H7 (cell line): ENCODE results near the gene SCUBE1. TPM values are rescaled to one million over a fixed set of nuclear protein-coding genes. Genes with fewer than 3 reads are reported as not detected.

Experiments
- DNase-seq: peaks from one replicate; pipeline ENCODE4 v3.0.0; 2012
- H3K27me3 ChIP-seq: 2 replicates; pipeline ENCODE4 v1.6.0; 2011; ENCODE audit warnings: mild to moderate bottlenecking, low read length; ENCODE audit not compliant: control insufficient read depth, insufficient read depth
- H3K36me3 ChIP-seq: replicated peaks from 2 replicates; pipeline ENCODE4 v1.5.1; 2011; ENCODE audit warnings: low read length; ENCODE audit not compliant: control insufficient read depth, insufficient read depth
- H3K4me3 ChIP-seq: 2 replicates; pipeline ENCODE4 v1.5.1; 2011; ENCODE audit warnings: low read depth, mild to moderate bottlenecking, control low read depth, low read length, moderate library complexity; ENCODE audit not compliant: insufficient read depth
- total RNA-seq: library from RNA; depleted of rRNA; stranded (reverse); fragments of >200 nt; shearing (Covaris generic); gene quantifications from 2 replicates; pipeline ENCODE4 v1.2.3, GENCODE V29; 2014

Gene SCUBE1
- total RNA-seq, 1 experiment from 2014 or later: 0.45 TPM

GRCh38 chr22:43263645-43264514 lies 79.3 kb downstream of the SCUBE1 start:
- Histone ChIP-seq H3K4me3 (no peak overlapping the region), H3K36me3 (no peaks in the 10 kb centered on the region)

GRCh38 chr22:43262990-43263644 lies 80.1 kb downstream of the SCUBE1 start:
- DNase-seq: no peak
- H3K27me3 ChIP-seq: no peaks in the 10 kb centered on the region
- no peaks in the 10 kb centered on the region for H3K36me3 ChIP-seq
- H3K4me3 ChIP-seq: no peak overlapping the region

More at GRCh38 chr22:43263645-43264514, 79.3 kb downstream of the SCUBE1 start:
- DNase-seq: no peak
- no peaks in the 10 kb centered on the region for H3K27me3 ChIP-seq

- no peaks in the 10 kb centered on the region for H3K27me3 ChIP-seq
- no peaks in the 10 kb centered on the region for H3K36me3 ChIP-seq
- DNase-seq: no peak
- H3K4me3 ChIP-seq: no peak overlapping the region
Measured at GRCh38 chr22:43260331-43261231, 82.6 kb downstream of the SCUBE1 start.

GRCh38 chr22:43257961-43258360 lies 85.2 kb downstream of the SCUBE1 start:
- no peak for DNase-seq
- Histone ChIP-seq H3K36me3 (no peaks in the 10 kb centered on the region), H3K4me3 (no peak overlapping the region), H3K27me3 (no peaks in the 10 kb centered on the region)

GRCh38 chr22:43257549-43257948 lies 85.6 kb downstream of the SCUBE1 start:
- H3K4me3 ChIP-seq: no peak overlapping the region
- no peak for DNase-seq
- H3K36me3 ChIP-seq: no peaks in the 10 kb centered on the region
- H3K27me3 ChIP-seq: no peaks in the 10 kb centered on the region

GRCh38 chr22:43256976-43257545 lies 86.1 kb downstream of the SCUBE1 start:
- DNase-seq: no peak
- Histone ChIP-seq H3K36me3 (no peaks in the 10 kb centered on the region), H3K27me3 (no peaks in the 10 kb centered on the region), H3K4me3 (no peak overlapping the region)

GRCh38 chr22:43256569-43256968 lies 86.6 kb downstream of the SCUBE1 start:
- Histone ChIP-seq H3K27me3 (no peaks in the 10 kb centered on the region), H3K36me3 (no peaks in the 10 kb centered on the region), H3K4me3 (no peak overlapping the region)
- no peak for DNase-seq

GRCh38 chr22:43255299-43255698 lies 87.9 kb downstream of the SCUBE1 start:
- no peak overlapping the region for H3K4me3 ChIP-seq
- no peaks in the 10 kb centered on the region for H3K36me3 ChIP-seq
- no peak for DNase-seq
- H3K27me3 ChIP-seq: no peaks in the 10 kb centered on the region

- no peaks in the 10 kb centered on the region for H3K27me3 ChIP-seq
- no peaks in the 10 kb centered on the region for H3K36me3 ChIP-seq
- no peak for DNase-seq
- no peak overlapping the region for H3K4me3 ChIP-seq
Measured at GRCh38 chr22:43253839-43254238, 89.3 kb downstream of the SCUBE1 start.

GRCh38 chr22:43252319-43252718 lies 90.9 kb downstream of the SCUBE1 start:
- no peak for DNase-seq
- Histone ChIP-seq H3K4me3 (no peak overlapping the region), H3K27me3 (no peaks in the 10 kb centered on the region), H3K36me3 (no peaks in the 10 kb centered on the region)

- no peaks in the 10 kb centered on the region for H3K36me3 ChIP-seq
- DNase-seq: no peak
- H3K4me3 ChIP-seq: no peak overlapping the region
- no peaks in the 10 kb centered on the region for H3K27me3 ChIP-seq
Measured at GRCh38 chr22:43249789-43250471, 93.2 kb downstream of the SCUBE1 start.

- no peak overlapping the region for H3K4me3 ChIP-seq
- H3K36me3 ChIP-seq: no peaks in the 10 kb centered on the region
- H3K27me3 ChIP-seq: no peaks in the 10 kb centered on the region
- DNase-seq: no peak
Measured at GRCh38 chr22:43247546-43248260, 95.5 kb downstream of the SCUBE1 start.

- Histone ChIP-seq H3K27me3 (no peaks in the 10 kb centered on the region), H3K36me3 (no peaks in the 10 kb centered on the region), H3K4me3 (no peak overlapping the region)
- peak; percentile 56 for DNase-seq
Measured at GRCh38 chr22:43246188-43246587, 97.0 kb downstream of the SCUBE1 start.
